Lower leg skin (tissue), 3 donors: ENCODE data around the gene DEPDC7.

Source experiments
- CTCF ChIP-seq, 3 donors: fragments of 450-650 bp; IDR thresholded peaks; one replicate each; pipeline ENCODE4 v1.5.1; 2016; ENCODE audit warnings: antibody characterized with exemption in 3 of 3, mild to moderate bottlenecking in 3 of 3, moderate library complexity in 2 of 3
- POLR2A ChIP-seq, 2 donors: fragments of 450-650 bp; IDR thresholded peaks; one replicate each; pipeline ENCODE4 v1.6.1; 2016 to 2017; ENCODE audit warnings: antibody characterized with exemption in 2 of 2, mild to moderate bottlenecking in 1 of 2, moderate library complexity in 1 of 2

- no peak for TF ChIP-seq CTCF (IDR thresholded peaks at IDR 0.05)
- TF ChIP-seq POLR2A (IDR thresholded peaks at IDR 0.05), result no peak
Observed at GRCh38 chr11:33052231-33052630, 36.6 kb downstream of the DEPDC7 start.
